H1 (cell line): ENCODE measurements around the gene TBC1D22A. TPM values are rescaled to one million over a fixed set of nuclear protein-coding genes. Genes with fewer than 3 reads are reported as not detected.

Experiments
- CTCF ChIA-PET: fragments of 300-600 bp; sonication (Branson Sonifier 250); formaldehyde crosslinking; loops from one replicate; lab custom pipeline; 2021; ENCODE audit not compliant: partially characterized antibody; lab: Charles Lee
- POLR2A ChIA-PET: fragments of 300-600 bp; sonication (Branson Sonifier 250); formaldehyde crosslinking; loops from one replicate; lab custom pipeline; 2021; ENCODE audit warnings: inconsistent platforms; ENCODE audit not compliant: partially characterized antibody; lab: Charles Lee
- DNase-seq, 2 experiments: peaks; one replicate each; pipeline versions ENCODE4 v3.0.0 to v3.0.0-alpha.2; 2010 to 2022; ENCODE audit warnings: low spot score in 2 of 2, low read depth in 1 of 2, mixed read lengths in 1 of 2
- FAIRE-seq: peaks from 2 replicates; lab custom pipeline; 2011; peaks lifted over from hg19 to GRCh38; lab: Jason Lieb, UNC
- H2AFZ ChIP-seq: 2 replicates; pipeline ENCODE4 v1.8.1; 2012; ENCODE audit warnings: low read length, inconsistent platforms
- H2AK5ac ChIP-seq: 2 replicates; pipeline ENCODE4 v1.6.1; 2013; ENCODE audit warnings: low read depth, low read length
- H2BK120ac ChIP-seq: replicated peaks from 2 replicates; pipeline ENCODE3; 2013; ENCODE audit warnings: low read depth, low read length, inconsistent platforms
- H2BK12ac ChIP-seq: 2 replicates; pipeline ENCODE4 v1.6.1; 2013; ENCODE audit warnings: low read depth, low read length
- H2BK15ac ChIP-seq: 2 replicates; pipeline ENCODE4 v1.6.1; 2013; ENCODE audit warnings: low read length
- H2BK20ac ChIP-seq: 2 replicates; pipeline ENCODE4 v1.6.1; 2013; ENCODE audit warnings: low read length
- H2BK5ac ChIP-seq: 2 replicates; pipeline ENCODE4 v1.6.1; 2013; ENCODE audit warnings: low read depth, low read length
- H3K14ac ChIP-seq: 2 replicates; pipeline ENCODE4 v1.6.1; 2013; ENCODE audit warnings: inconsistent platforms; ENCODE audit not compliant: insufficient read length
- H3K18ac ChIP-seq: 2 replicates; pipeline ENCODE4 v1.6.1; 2013; ENCODE audit warnings: low read length; ENCODE audit errors: extremely low read depth
- H3K23ac ChIP-seq: 2 replicates; pipeline ENCODE4 v1.6.1; 2013; ENCODE audit warnings: inconsistent platforms; ENCODE audit not compliant: insufficient read length
- H3K23me2 ChIP-seq: 2 replicates; pipeline ENCODE4 v1.6.1; 2013; ENCODE audit warnings: low read depth, low read length
- H3K27ac ChIP-seq: 2 replicates; pipeline ENCODE4 v1.6.1; 2011; ENCODE audit warnings: low read depth, low read length, inconsistent platforms
- H3K27me3 ChIP-seq, 4 experiments: replicated peaks in 1 of 4; 1 replicate in 1 of 4; 2 replicates in 3 of 4; pipeline versions ENCODE4 v1.6.1 to v1.8.1; 2011 to 2013; ENCODE audit warnings: low read length in 3 of 4, mild to moderate bottlenecking in 3 of 4, inconsistent platforms in 2 of 4, mixed read lengths in 2 of 4, moderate library complexity in 1 of 4; ENCODE audit not compliant: control insufficient read depth in 3 of 4, insufficient read depth in 3 of 4; ENCODE audit errors: extremely low read depth in 1 of 4
- H3K36me3 ChIP-seq, 4 experiments: 2 replicates each; pipeline versions ENCODE4 v1.6.1 to v1.8.1; 2011 to 2013; ENCODE audit warnings: mild to moderate bottlenecking in 4 of 4, low read length in 3 of 4, moderate library complexity in 2 of 4, control low read depth in 1 of 4, inconsistent platforms in 1 of 4; ENCODE audit not compliant: insufficient read depth in 4 of 4, control insufficient read depth in 2 of 4
- H3K4ac ChIP-seq: replicated peaks from 2 replicates; pipeline ENCODE3; 2013; ENCODE audit warnings: low read length, low read depth, mixed read lengths, inconsistent platforms; ENCODE audit not compliant: insufficient read length
- H3K4me1 ChIP-seq, 4 experiments: replicated peaks in 1 of 4; 1 replicate in 1 of 4; 2 replicates in 3 of 4; pipeline versions ENCODE4 v1.6.1 to v1.8.1; 2011 to 2013; ENCODE audit warnings: low read length in 3 of 4, inconsistent platforms in 2 of 4, mixed read lengths in 1 of 4; ENCODE audit not compliant: insufficient read depth in 4 of 4, control insufficient read depth in 3 of 4
- H3K4me2 ChIP-seq, 2 experiments: 2 replicates each; pipeline versions ENCODE4 v1.6.1 to v1.8.1; 2011 to 2013; ENCODE audit warnings: low read depth in 2 of 2, low read length in 2 of 2, control low read depth in 1 of 2, inconsistent platforms in 1 of 2, mild to moderate bottlenecking in 1 of 2; ENCODE audit not compliant: insufficient read depth in 1 of 2
- H3K4me3 ChIP-seq, 4 experiments: fragments of 200-600, 300-600 bp in 1 of 4; sonication (generic), shearing (Covaris generic), sonication (Bioruptor Twin) in 1 of 4; 2 replicates each; pipeline versions ENCODE4 v1.5.1 to v1.8.1; 2011 to 2016; ENCODE audit warnings: low read length in 4 of 4, low read depth in 3 of 4, control low read depth in 2 of 4, inconsistent platforms in 2 of 4, mild to moderate bottlenecking in 2 of 4, mixed read lengths in 1 of 4, moderate library complexity in 1 of 4; ENCODE audit not compliant: insufficient read depth in 2 of 4; ENCODE audit errors: extremely low read depth in 1 of 4
- H3K56ac ChIP-seq: replicated peaks from 2 replicates; pipeline ENCODE3; 2013; ENCODE audit warnings: low read depth, mild to moderate bottlenecking, mixed read lengths, low read length, inconsistent platforms; ENCODE audit not compliant: insufficient read length
- H3K79me1 ChIP-seq: 2 replicates; pipeline ENCODE4 v1.6.1; 2013; ENCODE audit warnings: low read depth, low read length, control low read depth
- H3K79me2 ChIP-seq, 2 experiments: 2 replicates each; pipeline versions ENCODE4 v1.6.1 to v1.8.1; 2012 to 2013; ENCODE audit warnings: low read length in 2 of 2, mild to moderate bottlenecking in 2 of 2, inconsistent platforms in 1 of 2; ENCODE audit not compliant: insufficient read depth in 2 of 2, control insufficient read depth in 1 of 2
- H3K9ac ChIP-seq, 4 experiments: replicated peaks in 1 of 4; 1 replicate in 1 of 4; 2 replicates in 3 of 4; pipeline versions ENCODE4 v1.6.1 to v1.8.1; 2011 to 2013; ENCODE audit warnings: low read depth in 3 of 4, low read length in 3 of 4, control low read depth in 2 of 4, mild to moderate bottlenecking in 2 of 4, moderate library complexity in 2 of 4, inconsistent platforms in 1 of 4; ENCODE audit errors: extremely low read depth in 1 of 4
- H3K9me3 ChIP-seq, 2 experiments: 2 replicates each; pipeline versions ENCODE4 v1.6.1 to v1.8.1; 2012 to 2013; ENCODE audit warnings: mild to moderate bottlenecking in 2 of 2, moderate library complexity in 2 of 2, control low read depth in 1 of 2, inconsistent platforms in 1 of 2, low read depth in 1 of 2, low read length in 1 of 2, mixed read lengths in 1 of 2; ENCODE audit not compliant: insufficient read depth in 2 of 2
- H4K20me1 ChIP-seq, 2 experiments: replicated peaks in 1 of 2; 2 replicates each; pipeline versions ENCODE3 to v1.8.1; 2011 to 2013; ENCODE audit warnings: inconsistent platforms in 2 of 2, low read length in 2 of 2, mild to moderate bottlenecking in 1 of 2; ENCODE audit not compliant: insufficient read depth in 2 of 2, control insufficient read depth in 1 of 2
- H4K5ac ChIP-seq: 2 replicates; pipeline ENCODE4 v1.6.1; 2013; ENCODE audit warnings: low read length, low read depth, mixed read lengths, inconsistent platforms; ENCODE audit not compliant: insufficient read length
- H4K8ac ChIP-seq: 2 replicates; pipeline ENCODE4 v1.8.0; 2013; ENCODE audit warnings: mild to moderate bottlenecking, moderate library complexity, low read length, inconsistent platforms; ENCODE audit not compliant: insufficient read depth; ENCODE audit errors: extremely low read depth
- H4K91ac ChIP-seq: replicated peaks from 2 replicates; pipeline ENCODE3; 2013; ENCODE audit warnings: low read length, mixed read lengths, inconsistent platforms; ENCODE audit not compliant: insufficient read length
- KDM1A ChIP-seq: fragments of 200-600, 300-600 bp; sonication (generic); IDR thresholded peaks from 2 replicates; pipeline ENCODE4 v1.7.1; 2016; ENCODE audit warnings: mild to moderate bottlenecking, low read length, borderline replicate concordance
- WGBS, 2 experiments: shearing (Covaris generic) in 1 of 2; methylation state at CpG; one replicate each; pipeline versions ENCODE4 v1.1.6 to v1.1.7; 2013 to 2015; ENCODE audit warnings: low lambda C conversion rate in 2 of 2, mixed read lengths in 2 of 2, inconsistent platforms in 1 of 2, low coverage in 1 of 2, missing lambda C conversion rate in 1 of 2; ENCODE audit not compliant: insufficient replicate concordance in 2 of 2, insufficient coverage in 1 of 2, insufficient read length in 1 of 2; ENCODE audit errors: extremely low coverage in 1 of 2, missing lambda C conversion rate in 1 of 2; 5-methylcytosine and 5-hydroxymethylcytosine counted together
- polyA plus RNA-seq, 7 experiments: library from polyadenylated mRNA; depleted of rRNA in 3 of 7; stranded (reverse) in 5 of 7; unstranded in 2 of 7; fragments of >200 nt in 5 of 7; fragments of 200-250 nt in 2 of 7; gene quantifications; 1 replicate in 5 of 7; 2 replicates in 1 of 7; 4 replicates in 1 of 7; pipeline versions ENCODE4 v1.2.1 to v1.2.3, GENCODE V29; 2011 to 2013; ENCODE audit warnings: missing spikeins in 2 of 7, mixed read lengths in 2 of 7
- total RNA-seq: library from RNA; stranded (reverse); fragmentation: NEBNext Ultra II Directional; extraction: Animal tissue kit (Norgen Biotek cat#: 25700); gene quantifications from 2 replicates; pipeline ENCODE4 v1.2.1, GENCODE V29; 2021
- TF ChIP-seq, protein P1 (sequence below): IDR thresholded peaks from 2 replicates; pipeline ENCODE4 v1.6.1; 2012; ENCODE audit warnings: inconsistent platforms

TBC1D22A gene
- total and polyA plus RNA-seq, 2 of the 8 experiments (the other 6 are each of a cell fraction or from before 2014, with no cell fraction given) = 11.9 to 18.4 TPM

DNA sequence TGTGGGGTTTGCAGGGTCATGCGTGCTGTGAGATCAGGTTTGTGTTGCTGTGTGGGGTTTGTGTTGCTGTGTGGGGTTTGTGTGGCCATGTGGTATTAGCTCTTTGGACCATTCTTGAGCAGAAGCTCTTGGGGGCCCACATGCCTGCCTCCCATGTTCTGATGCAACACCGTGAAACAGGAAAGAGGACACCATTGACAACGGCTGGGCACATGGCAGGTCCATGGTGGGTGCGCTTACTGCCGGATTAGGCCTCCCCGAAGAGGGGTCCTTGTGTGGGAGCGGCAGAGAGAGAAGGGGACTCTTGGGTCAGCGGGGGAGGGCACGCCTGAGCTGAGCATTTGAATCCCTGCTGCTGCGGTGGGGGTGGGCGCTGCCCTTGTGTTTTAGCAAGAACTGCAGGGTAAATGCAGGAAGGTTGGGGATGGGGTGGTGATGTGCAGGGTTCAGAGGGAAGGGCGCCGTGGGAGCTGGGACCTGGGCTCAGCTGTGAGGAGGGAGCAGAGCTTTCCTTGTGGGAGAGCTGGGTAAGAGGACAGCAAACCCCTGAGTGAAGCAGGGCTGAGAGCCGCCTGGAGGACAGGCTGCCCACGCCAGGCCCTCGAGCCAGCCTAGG, 361.5 kb downstream of the TBC1D22A start:
- ChIA-PET CTCF (interaction anchor here (1.0 to 2.2 kb wide), 4 partner anchors 8 to 325 kb away, joined by 4 to 7 read pairs (median 5); no protein-coding TSS in a partner anchor), POLR2A (interaction anchor here (1.6 kb wide), 1 partner anchor 167 kb away, joined by 4 read pairs; no protein-coding TSS in a partner anchor)
- DNase-seq = no peak
- Histone ChIP-seq H3K4me1 (peaks cover 0 to 9% (median 4%) of the 10 kb centered on the region in 4 experiments; a peak in 5 of 7 replicates), H3K36me3 (no peaks in the 10 kb centered on the region), H3K14ac (no peak overlapping the region), H3K9me3 (no peaks in the 10 kb centered on the region), H3K4ac (no peak overlapping the region), H4K20me1 (peaks cover 0 to 5% of the 10 kb centered on the region in 2 experiments), H2BK120ac (no peak overlapping the region), H3K27ac (no peak overlapping the region; the same call in 1 of the 2 replicates), H4K91ac (peak overlapping the region; percentile 25), H3K9ac (no peak overlapping the region), H4K5ac (peak overlapping the region; percentile 26), H3K4me3 (no peak overlapping the region), H3K23ac (no peak overlapping the region), H3K27me3 (no peaks in the 10 kb centered on the region), H4K8ac (peak overlapping the region; percentile 76), H3K4me2 (no peak overlapping the region), H2BK5ac (peak overlapping the region; percentile 60; the same call in 1 of the 2 replicates), H2AK5ac (0 out of 2 replicates have a peak overlapping the region, but pooled peaks have one; percentile 9), H2AFZ (no peak overlapping the region), H2BK15ac (no peak overlapping the region), H2BK12ac (peak overlapping the region; percentile 60), H2BK20ac (no peak overlapping the region), H3K23me2 (no peaks in the 10 kb centered on the region), H3K79me1 (no peaks in the 10 kb centered on the region), H3K79me2 (no peaks in the 10 kb centered on the region), H3K18ac (peak overlapping the region; percentile 78; the same call in 1 of the 2 replicates), H3K56ac (no peak overlapping the region)
- no peak for FAIRE-seq
- 95% methylated on average over 14 of the region's 16 CpGs; no CpG with 5 or more reads in 1 of the 2 experiments for WGBS, 2 experiments
- TF ChIP-seq, protein P1, sequence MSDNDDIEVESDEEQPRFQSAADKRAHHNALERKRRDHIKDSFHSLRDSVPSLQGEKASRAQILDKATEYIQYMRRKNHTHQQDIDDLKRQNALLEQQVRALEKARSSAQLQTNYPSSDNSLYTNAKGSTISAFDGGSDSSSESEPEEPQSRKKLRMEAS = peak; percentile 54; the same call in 1 of the 2 replicates
- no peak for TF ChIP-seq KDM1A
